ENCODE measurements around the gene EPB41L4A.

Gene EPB41L4A

DNA sequence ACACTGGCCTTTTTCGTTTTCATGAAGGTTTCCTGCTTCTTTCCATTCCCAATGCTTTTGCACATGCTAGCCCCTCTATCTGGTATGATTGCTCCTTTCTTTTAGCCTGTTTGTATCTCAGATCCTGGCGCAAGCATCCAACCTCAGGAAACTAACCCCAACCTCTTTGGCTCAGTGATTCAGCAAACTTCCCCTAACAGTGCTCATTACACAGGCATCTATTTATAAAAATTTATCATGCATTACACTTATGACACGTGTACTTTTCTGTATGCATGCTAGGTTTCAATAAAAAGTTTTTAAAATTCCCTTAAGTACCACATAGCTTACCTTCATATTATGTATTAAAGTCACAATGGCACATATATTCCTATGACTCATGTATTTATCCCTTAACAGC lies 218.9 kb downstream of the EPB41L4A start:
- DNase-seq, result no peak

DNA sequence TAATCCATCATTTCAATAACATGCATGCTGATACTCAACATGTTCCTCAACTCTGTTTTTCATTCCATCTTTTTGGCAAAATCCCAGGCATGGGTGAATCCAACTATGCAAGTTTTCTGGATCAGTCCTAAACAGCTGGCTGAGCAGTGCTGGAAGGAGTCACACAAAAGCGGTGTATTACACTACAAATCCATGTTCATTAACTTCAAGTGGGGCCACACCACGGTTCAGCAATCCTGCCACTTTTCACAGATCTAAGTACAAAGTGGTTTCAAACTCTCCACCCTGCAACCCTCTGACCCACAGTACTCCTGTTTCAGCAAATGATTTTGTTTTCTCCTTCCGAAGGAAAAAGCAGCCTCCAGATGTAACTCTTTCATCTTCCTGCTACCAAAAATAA lies 222.5 kb downstream of the EPB41L4A start:
- no peak for DNase-seq

DNA sequence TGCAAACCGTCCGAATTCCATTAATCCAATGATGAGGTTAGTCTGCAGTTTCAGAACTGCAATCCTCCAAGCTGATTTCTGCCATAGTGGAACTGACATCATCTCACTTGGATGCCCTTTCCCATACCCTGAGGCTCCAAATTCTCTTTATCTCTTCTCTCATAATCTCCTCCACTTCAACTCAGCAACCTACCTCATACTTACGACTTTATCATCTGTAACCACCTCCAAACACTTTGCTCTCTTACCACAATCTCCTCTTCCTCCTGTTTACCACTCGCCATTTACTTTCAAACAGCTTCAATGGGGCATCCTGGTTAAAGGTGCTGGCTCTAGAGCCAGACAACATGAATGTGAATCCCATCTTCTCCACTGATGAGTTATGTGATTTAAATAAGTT lies 223.2 kb downstream of the EPB41L4A start:
- DNase-seq, result no peak

DNA sequence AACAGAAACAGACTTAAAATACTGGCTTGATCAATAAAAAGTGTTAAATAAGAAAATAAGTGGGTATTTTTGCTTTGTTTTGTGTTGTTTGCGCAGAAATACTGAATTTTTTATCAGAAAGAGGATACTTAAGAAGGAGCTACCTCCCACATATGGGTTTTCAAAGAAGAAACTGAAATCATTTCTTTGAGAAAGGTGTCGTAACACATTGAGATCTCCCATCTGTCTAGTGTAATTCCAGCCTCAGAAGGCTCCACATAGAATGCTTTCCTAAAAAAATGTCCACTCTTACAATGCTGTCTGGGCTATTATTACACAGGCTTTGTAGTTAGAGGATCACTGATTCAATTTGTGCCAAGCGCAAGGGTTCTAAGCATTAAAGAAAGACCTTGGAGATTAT lies 226.2 kb downstream of the EPB41L4A start:
- no peak for DNase-seq

DNA sequence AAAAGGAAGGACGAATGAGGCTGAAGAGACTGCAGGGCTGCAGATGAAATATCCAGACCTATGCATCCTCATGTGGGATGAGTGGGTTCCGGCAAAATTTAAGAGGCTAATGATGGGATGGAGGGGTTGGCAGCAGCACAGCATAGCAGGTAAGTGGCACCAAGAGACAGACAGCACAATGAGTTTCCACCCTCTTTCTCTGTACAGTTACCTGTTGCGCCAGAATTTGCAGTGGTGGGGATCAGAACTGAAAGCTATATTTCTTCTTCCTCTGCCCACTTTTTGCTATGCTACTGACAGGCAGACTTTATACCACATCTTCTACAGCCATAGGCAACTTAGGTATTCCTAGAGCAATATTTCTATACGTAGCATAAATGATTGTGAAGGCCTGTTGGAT lies 227.0 kb downstream of the EPB41L4A start:
- no peak for DNase-seq

DNA sequence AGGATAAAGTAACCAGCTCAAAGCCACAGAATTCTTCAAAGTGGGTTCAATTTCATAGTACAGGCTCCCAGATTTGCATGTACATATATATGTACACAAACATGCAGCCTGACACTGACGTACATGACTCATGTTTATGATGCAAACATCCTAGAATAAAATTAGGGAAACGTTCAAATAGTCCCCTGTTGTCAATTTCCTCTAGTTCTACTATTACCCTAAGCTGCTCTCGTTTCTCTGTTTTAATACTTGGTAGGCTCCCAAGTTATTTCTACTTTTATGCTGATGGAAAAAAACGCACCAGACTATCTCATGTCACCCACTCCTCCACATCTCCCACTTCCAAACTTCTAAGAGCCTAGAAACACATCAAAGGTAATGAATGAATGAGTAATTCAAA lies 229.7 kb downstream of the EPB41L4A start:
- DNase-seq, result no peak

DNA sequence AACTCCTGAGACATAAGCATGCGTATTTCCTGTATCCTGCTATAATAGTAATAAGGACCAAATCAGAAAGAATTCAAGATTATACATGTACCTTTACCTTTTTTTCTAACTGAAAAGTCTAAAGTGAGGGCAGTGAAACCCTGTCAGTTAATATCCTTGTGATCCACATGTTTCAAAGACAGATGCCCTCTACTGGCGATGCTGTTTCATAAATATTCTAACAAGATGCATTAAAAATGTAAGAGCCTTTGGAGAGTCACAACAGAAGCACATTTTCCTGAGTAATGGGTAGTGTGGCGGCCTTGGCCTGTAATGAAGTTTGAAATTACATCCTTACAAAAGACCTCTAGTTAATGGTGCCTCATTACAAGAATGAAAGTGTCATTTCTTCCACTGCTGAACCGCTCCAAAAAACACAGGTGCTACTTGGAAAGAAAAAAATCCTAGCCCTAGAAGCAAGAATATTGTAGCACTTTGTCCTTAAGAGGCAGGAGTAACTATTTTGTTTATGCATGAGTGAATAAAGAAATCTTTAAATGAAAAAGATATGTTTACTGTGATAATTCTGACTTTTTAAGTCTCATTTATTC lies 232.6 kb downstream of the EPB41L4A start:
- DNase-seq, result peak in 1 of 2 experiments; percentile 46

DNA sequence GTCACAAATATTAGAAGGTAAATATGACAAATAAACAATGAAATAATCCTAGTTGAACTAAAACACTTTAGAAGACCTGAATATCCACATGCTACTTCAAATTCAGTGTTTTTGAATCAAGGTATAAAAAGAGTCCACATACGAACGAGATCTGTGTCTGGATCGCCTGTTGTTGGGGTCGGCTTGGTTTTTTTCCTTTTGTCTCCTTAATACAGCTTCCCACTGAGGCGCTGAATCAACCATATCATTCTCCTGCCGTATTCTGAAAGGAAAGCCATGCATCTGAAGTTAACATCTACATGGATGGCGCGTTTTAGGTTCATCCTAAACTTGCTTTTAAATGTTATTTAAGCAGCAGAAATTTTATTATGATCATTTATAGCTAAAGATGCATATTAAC lies 235.2 kb downstream of the EPB41L4A start:
- no peak for DNase-seq

DNA sequence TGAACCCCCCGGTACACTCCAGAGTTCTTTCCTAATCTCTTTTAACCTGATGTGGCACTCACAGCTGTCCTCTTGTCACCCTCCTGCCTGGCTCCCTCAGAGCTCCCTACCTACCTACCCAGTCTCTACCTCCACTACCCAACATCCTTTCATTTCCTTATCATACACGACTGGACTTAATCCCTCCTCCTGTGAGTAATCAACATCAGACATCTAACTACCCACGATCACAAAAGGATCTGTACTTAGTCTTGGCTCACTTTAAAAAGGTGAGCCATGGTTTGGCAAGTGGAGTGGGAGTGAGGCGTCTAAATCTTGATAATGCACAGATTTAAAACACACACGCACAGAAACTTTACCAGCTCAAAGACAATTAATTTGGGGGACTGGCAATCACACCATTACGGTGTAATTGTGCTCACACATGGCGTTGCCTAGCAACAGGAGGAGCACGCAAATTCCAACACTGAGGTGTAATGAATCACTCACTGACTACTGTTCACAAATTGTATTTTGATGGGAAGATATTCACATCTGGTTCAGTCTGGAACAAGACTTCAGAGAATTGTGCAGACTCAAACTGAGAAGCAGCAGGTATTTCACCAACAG lies 235.9 kb downstream of the EPB41L4A start:
- peak in 1 of 2 experiments; percentile 36 for DNase-seq

DNA sequence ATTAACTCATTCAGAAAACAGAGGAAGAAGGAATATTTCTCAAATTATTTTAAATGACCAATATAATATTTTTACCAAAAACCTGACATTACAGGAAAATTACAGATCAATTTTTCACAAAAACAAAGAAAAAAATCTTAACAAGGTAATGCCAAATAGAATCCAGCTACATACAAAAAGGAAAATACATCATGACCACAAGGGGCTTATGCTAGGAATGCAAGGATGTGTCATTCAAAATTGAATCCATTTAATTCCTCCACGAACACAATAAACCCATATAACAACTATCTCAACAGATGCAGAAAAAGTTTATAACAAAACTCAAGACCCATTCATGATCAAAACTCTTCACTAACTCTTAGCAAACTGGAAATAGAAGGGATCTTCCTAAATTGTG lies 239.8 kb downstream of the EPB41L4A start:
- DNase-seq, result no peak

DNA sequence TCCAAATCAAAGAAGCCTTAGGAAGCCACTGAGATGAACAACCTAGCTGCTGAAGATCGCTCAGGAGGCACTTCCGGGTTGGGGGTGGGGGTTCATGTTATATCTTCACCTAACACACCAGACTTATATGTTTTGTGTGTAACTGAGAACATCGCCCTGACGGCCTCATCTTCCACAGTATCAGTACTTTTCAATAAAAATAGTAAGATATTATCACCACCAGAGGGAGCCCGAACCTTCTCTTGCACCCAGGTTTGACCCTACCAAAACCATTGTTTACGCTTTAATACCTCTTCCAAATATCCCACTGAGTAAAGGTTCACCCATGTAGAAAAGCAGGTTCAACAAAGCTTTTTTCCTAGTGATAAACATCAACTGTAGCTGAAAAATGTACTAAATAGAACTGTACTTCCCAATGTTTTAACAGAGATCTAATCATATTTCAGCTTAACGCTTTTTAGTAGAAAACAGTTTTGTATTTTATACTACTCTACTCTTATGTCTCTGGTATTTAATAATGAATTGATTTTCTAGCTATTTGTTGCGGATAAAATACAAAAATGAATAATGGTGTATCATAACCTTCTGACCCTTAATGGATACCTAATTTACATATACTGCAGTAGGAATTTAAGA lies 244.0 kb downstream of the EPB41L4A start:
- peak in 1 of 2 experiments; percentile 80 for DNase-seq

DNA sequence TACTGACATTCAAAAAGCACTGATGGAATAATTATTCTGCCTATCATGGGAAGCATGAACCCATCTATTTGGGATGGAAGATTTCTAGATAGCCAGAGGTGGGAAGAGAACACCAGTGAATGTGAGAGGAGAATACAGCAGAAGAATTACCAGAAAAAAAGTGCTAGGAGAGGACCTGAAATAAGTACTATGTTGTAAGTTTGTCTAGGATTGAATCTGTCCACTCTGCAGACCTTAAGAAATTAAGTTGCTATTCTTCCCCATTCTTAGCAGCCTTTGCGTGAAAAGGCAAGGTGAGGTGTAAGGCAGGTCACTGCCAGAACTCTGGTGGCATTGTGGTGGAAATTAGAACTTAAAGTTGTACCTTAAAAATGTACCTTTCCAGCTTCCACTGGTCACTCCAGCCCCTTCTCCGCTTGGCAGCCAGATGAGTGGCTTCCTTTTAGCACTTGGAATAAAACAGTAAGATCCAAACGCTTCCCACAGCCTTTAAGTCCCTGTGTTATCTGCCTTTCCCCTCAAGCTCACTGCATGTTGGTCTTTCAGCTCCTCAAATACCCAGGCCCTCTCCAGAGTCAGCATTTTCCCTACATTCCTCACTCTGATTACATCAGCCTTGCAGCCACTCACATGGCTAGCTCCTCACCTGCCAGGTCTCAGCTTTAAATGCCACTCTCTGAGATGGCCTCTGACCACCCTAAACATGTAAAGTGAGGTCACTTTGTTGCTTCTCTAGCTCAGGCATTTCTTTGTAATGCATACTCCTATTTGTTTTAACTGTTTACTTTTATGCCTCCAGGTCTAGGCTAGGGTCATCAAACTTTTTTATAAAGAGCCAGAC lies 253.0 kb downstream of the EPB41L4A start:
- DNase-seq, result no peak

DNA sequence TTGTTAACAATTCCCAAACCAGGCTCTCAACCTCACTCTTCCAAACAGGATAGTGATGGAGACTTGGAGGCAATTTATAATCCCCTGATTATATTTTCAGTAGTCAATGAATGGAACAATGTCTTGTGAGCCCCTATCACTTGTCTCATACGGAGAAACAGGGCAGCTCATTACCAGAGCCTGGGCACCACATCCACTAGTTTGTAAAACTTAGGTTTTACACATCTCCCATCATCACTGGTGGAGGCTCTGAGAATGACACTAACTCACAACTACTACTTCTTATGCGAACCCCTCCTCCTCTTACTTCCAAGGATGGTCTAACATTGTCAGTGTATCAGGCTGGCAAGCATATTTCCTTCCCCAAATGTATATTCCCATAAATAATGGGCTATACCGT lies 253.7 kb downstream of the EPB41L4A start:
- no peak for DNase-seq

DNA sequence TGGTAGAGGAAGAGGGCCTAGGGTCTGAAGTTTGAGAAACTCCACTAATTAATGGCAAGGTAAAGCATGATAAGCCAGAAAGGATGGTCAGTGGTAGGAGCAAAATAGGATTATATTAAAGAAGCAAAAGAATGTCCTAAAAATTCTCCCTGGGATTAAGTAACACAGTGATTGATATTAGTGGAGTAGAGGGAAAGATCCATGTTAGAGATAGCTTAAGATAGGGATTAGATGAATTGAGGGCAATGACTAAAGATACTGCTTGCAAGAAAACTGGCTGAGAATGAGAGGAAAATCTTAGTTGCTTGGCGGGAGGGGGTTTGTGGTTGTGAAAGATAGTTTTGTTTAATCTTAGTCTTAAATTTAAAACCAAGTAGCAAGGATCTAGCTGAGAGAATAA lies 255.6 kb downstream of the EPB41L4A start:
- no peak for DNase-seq

DNA sequence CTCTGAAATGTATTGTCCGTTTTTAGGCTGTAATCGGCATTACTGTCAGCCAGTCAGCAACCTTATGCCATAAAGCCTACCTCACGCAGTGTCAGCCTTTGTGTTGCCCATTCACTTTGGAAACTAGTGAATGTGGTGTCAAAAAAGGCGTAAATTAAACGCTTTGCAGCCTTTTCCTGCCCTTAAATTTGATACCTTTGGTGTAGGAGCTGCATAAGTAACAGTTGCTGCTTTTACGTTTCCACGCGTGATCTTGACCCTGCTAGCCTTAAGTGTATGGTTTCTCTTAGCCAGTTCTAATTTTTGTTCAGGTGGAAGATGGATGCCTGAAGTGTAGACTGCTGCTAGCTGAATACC lies 257.7 kb downstream of the EPB41L4A start:
- no peak for DNase-seq

DNA sequence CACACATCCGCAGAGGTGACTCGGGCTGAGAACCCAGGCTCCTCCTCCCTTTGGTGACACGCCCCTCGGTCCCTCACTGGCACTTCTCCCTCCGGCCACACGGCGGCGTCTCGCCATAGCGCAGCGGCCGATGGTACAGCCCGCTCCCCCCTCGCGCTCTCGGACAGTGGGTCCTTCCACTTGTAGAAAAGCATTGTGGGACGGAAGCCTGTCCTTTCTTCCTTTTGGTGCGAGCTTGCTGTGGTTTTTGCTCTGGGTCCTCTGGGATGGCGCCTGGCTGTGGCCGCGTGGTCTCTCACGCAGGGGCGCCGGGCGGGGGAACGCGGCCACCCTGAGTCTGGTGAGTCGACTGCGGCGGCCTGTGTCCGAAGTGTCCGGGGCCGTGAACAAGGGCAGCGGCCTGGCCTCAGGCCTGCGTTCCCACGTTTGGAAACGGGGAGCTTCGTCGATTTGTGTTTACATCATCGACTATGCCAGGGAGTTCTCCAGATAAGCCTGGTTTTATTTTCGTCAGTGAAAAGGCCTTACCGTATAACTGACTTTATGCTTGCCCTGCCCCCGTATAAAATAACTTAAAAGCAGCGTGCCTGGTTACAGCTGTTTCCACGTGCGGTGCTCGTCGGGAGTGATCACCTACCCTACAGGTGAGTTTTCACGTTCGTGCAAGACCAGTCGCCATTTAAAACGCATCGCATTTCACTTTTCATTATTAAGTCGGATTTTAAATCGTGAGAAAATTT lies 258.3 kb downstream of the EPB41L4A start:
- DNase-seq, result peak; percentile 73 to 89

DNA sequence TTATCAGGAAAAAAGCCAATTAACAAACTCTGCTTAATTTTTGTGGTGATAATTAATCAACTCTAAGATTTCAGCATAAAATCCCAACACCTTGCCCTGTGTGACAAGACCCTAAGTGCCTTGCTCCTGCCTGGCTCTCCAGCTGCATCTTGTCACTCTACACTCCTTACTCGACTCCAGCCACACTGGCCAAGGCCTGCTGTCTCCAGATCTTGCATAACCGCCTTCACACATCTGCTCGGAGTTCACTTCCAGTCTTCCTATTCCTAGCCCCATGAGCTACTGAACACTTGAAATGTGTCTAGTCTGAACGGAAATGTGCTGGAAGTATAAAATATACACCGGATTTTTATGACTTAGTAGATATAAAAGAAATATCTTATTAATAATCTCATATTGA lies 259.6 kb downstream of the EPB41L4A start:
- no peak for DNase-seq

DNA sequence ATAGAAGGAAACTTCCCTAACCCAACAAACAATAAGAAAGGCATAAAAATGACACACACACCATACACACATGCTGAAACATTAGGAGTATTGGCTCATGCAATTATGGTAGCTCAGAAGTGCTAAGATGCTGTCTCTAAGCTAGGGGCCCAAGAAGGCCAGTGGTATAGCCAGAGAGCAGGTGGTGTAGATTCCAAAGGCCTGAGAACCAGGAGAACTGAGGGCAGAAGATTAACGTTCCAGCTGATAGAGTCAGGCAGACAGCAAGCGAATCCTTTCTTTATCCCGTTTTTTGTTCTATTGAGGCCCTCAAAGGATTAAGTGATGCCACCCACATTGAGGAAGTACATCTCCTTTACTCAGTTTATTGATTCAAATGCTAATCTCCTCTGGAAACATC lies 262.9 kb downstream of the EPB41L4A start:
- no peak for DNase-seq

DNA sequence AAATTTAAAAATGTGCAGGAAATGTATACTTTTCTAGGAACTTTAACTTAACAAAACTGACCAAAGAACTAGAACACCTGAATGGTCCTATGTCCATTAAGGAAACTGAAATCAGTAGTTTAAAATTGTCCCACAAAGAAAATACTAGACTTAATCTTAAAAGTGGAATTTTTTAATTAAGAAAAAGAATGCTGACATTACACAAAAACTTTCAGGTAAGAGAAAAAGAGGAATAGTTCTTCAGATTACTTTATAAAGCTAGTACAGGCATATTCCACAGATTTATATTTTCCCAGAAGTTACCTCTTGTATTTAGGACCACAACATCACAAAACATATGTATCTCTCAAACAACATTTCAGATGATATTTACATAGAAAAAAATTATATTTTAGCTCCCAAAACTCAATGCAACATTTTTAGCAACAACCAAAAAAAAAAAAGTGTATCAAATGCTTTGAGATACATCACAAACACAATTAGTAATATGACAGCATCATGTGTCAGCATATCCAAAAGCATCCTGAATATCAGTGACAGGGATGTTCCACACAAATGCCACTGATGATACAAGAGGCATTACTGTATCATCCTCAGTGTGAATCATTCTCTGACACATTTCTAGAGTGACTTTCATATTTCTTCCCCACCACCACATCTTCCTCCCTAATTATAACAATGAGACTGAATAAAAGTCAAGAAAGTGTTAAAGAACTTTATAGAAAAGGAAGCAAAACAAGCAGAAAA lies 264.0 kb downstream of the EPB41L4A start:
- DNase-seq, result peak in 1 of 2 experiments; percentile 8

DNA sequence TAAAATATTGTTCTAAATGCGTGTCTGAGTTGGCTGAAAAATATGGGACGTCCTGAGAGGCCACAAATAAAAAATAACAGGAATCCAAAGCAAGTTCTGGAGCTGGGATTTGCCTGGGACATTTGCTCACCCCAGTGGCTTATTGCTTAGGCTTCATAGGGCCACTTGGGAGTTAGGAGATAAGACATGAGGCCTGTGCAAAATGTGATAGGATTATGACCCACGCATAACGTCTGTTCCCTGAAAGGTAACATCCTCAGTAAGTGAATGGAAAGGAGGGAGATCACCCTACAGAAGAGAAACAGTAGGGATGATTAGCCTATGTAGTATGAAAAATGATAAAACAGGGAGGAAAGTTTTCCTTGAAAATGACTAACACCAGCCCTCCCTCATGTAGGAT lies 269.4 kb downstream of the EPB41L4A start:
- no peak for DNase-seq

DNA sequence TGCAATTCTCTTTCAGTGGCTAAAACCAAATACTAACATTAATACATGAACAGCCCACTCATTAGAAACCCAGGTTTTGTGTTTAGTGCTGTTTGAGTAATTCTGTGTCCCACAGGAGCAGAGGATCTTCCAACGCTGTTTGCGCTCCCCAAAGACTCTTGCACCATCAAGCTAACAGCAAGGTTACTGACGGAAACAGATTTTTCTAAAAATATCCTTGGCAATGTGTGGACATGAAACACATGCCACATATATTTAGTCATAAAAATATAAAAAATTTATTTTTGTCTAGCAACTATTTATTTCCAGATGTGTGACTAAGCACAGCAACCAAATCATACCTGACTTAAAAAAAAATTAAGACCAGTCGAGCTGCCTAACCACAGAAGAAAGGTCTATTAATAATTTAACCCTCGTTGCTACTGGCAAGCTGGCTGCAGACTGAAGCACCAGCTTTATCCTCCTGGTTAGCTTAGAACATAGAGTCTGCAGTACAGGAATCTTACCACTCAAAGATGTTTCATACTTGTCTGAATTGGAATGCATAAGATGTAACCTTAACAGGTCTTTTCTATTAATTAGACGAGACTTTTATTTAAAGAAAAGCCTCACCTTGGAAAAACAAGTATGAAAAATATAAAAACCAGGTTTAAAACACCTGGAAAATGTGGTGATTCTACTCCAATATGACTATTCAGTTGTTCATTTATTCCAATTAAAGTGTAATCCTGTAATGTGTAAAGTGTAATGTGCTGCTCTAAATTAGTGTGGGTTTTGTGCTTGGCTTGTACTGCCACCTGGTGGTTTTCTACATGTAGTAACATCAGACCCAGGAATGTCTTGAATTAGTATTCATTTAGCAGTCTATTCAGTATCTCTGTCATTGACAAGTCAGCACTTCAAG lies 272.5 kb downstream of the EPB41L4A start:
- DNase-seq, result peak in 1 of 2 experiments; percentile 81

Data from SW 1271 (cell line).